NCI-H446 treated with DMSO at 0.1 percent for 48 hours (cell line): ENCODE measurements around the gene COX5B.
"Not testable (repeated sequence)": the region's sequence is repeated elsewhere in the genome, so short reads cannot be mapped to it uniquely, and the experiment has no call there.

Experiments
- DNase-seq: peaks from one replicate; lab custom pipeline; 2025; lab: John Stamatoyannopoulos, UW

COX5B gene

GRCh38 chr2:97645695-97646629 lies at the start of gene COX5B:
TSS of gene COX5B (plus strand) at chr2:97646062. CDS start at chr2:97646087, 25 bp downstream.
- DNase-seq = peak; percentile 92

- not testable (repeated sequence) for DNase-seq
Observed at GRCh38 chr2:97596180-97596579, 49.7 kb upstream of the COX5B start.

GRCh38 chr2:97601537-97601936 lies 44.3 kb upstream of the COX5B start:
- not testable (repeated sequence) for DNase-seq

GRCh38 chr2:97605109-97605508 lies 40.8 kb upstream of the COX5B start:
- not testable (repeated sequence) for DNase-seq

GRCh38 chr2:97605524-97606339 lies 40.1 kb upstream of the COX5B start:
- not testable (repeated sequence) for DNase-seq

- DNase-seq = not testable (repeated sequence)
Observed at GRCh38 chr2:97608745-97609144, 37.1 kb upstream of the COX5B start.

GRCh38 chr2:97611895-97612294 lies 34.0 kb upstream of the COX5B start:
- DNase-seq = not testable (repeated sequence)

- DNase-seq = not testable (repeated sequence)
Observed at GRCh38 chr2:97615746-97616145, 30.1 kb upstream of the COX5B start.

GRCh38 chr2:97617911-97618310 lies 28.0 kb upstream of the COX5B start:
- no peak for DNase-seq

- DNase-seq = not testable (repeated sequence)
Observed at GRCh38 chr2:97618939-97619827, 26.7 kb upstream of the COX5B start.

- not testable (repeated sequence) for DNase-seq
Observed at GRCh38 chr2:97620492-97620891, 25.4 kb upstream of the COX5B start.

GRCh38 chr2:97622976-97623375 lies 22.9 kb upstream of the COX5B start:
- not testable (repeated sequence) for DNase-seq

- not testable (repeated sequence) for DNase-seq
Observed at GRCh38 chr2:97625354-97626048, 20.4 kb upstream of the COX5B start.

GRCh38 chr2:97626049-97626430 lies 19.8 kb upstream of the COX5B start:
- not testable (repeated sequence) for DNase-seq

GRCh38 chr2:97644023-97644717 lies 1.7 kb upstream of the COX5B start:
- DNase-seq = no peak

GRCh38 chr2:97645112-97645694 lies 659 bp upstream of the COX5B start:
- no peak for DNase-seq

- DNase-seq = no peak
Observed at GRCh38 chr2:97646977-97647376, 1.1 kb downstream of the COX5B start.

- no peak for DNase-seq
Observed at GRCh38 chr2:97651114-97651513, 5.3 kb downstream of the COX5B start.

- DNase-seq = no peak
Observed at GRCh38 chr2:97653473-97653872, 7.6 kb downstream of the COX5B start.

GRCh38 chr2:97653874-97654273 lies 8.0 kb downstream of the COX5B start:
- no peak for DNase-seq
